Cerebellar nuclear complex (tissue), 1 donor: ENCODE results near the gene SNAP29.
"Not testable (repeated sequence)": the region's sequence is repeated elsewhere in the genome, so short reads cannot be mapped to it uniquely, and the experiment has no call there.

ENCODE experiments used
- DNase-seq, 2 experiments: peaks; one replicate each; lab custom pipeline; 2025; lab: John Stamatoyannopoulos, UW

The SNAP29 gene

GRCh38 chr22:20858615-20859416 lies at the start of gene SNAP29, which contains the start of gene PI4KA:
Gene SNAP29 (plus strand): TSS chr22:20859007. CDS start chr22:20859111, 104 bp downstream.
Gene PI4KA (minus strand): TSS chr22:20858811. CDS start chr22:20858725, 86 bp downstream.
- peak; percentile 70 to 84 for DNase-seq

- no peak for DNase-seq
Measured at GRCh38 chr22:20809538-20810185, 49.1 kb upstream of the SNAP29 start.

- no peak for DNase-seq
Measured at GRCh38 chr22:20810645-20811044, 48.2 kb upstream of the SNAP29 start.

GRCh38 chr22:20811171-20811570 lies 47.6 kb upstream of the SNAP29 start:
- DNase-seq: no peak

GRCh38 chr22:20811971-20812660 lies 46.7 kb upstream of the SNAP29 start:
- no peak for DNase-seq

GRCh38 chr22:20813056-20813455 lies 45.8 kb upstream of the SNAP29 start:
- no peak for DNase-seq

GRCh38 chr22:20814221-20814808 lies 44.5 kb upstream of the SNAP29 start:
- no peak for DNase-seq

GRCh38 chr22:20815477-20816050 lies 43.2 kb upstream of the SNAP29 start:
- DNase-seq: no peak

GRCh38 chr22:20816559-20816958 lies 42.2 kb upstream of the SNAP29 start:
- DNase-seq: no peak

- no peak for DNase-seq
Measured at GRCh38 chr22:20818471-20818870, 40.3 kb upstream of the SNAP29 start.

- DNase-seq: no peak
Measured at GRCh38 chr22:20819471-20819870, 39.3 kb upstream of the SNAP29 start.

- DNase-seq: not testable (repeated sequence)
Measured at GRCh38 chr22:20821717-20822239, 37.0 kb upstream of the SNAP29 start.

- DNase-seq: no peak
Measured at GRCh38 chr22:20822240-20822639, 36.6 kb upstream of the SNAP29 start.

GRCh38 chr22:20823264-20823663 lies 35.5 kb upstream of the SNAP29 start:
- no peak for DNase-seq

GRCh38 chr22:20825216-20825615 lies 33.6 kb upstream of the SNAP29 start:
- not testable (repeated sequence) for DNase-seq

GRCh38 chr22:20825624-20826023 lies 33.2 kb upstream of the SNAP29 start:
- no peak for DNase-seq

- DNase-seq: not testable (repeated sequence)
Measured at GRCh38 chr22:20826373-20827152, 32.2 kb upstream of the SNAP29 start.

- DNase-seq: no peak
Measured at GRCh38 chr22:20829491-20830134, 29.2 kb upstream of the SNAP29 start.

- DNase-seq: no peak
Measured at GRCh38 chr22:20833225-20833665, 25.6 kb upstream of the SNAP29 start.

GRCh38 chr22:20834206-20834605 lies 24.6 kb upstream of the SNAP29 start:
- no peak for DNase-seq
